ENCODE measurements around the gene AMH. TPM values are rescaled to one million over a fixed set of nuclear protein-coding genes. Genes with fewer than 3 reads are reported as not detected.

The AMH gene
- total and polyA plus RNA-seq, 2 of the 13 experiments (the other 11 are each of a cell fraction or from before 2014, with no cell fraction given): 0.03 to 0.18 TPM

DNA sequence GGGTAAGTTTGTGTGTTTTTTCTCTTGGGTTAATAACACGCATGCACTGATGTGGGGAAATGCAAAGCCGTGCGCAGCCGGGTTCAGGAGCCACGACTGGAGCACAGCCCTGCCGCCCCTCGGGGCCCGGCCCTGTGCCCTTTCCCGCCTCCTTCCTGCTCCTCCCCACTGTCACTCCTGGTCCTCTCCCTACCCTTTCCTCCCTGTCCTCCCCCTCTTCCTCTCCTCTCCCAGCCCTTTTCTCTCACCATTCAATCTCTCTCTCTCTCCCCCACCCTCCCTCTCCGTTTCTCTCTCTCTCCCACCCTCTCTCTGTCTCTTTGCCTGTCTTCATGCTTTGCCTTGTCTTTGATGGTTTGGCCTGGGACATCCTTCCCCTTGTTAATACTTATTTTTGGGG is 40.1 kb upstream of the AMH start:
- in situ Hi-C loops (cut with HindIII; ENCODE audit: extremely low pct_ligation_motif_present, low pct_unique_long_range_greater_than_20kb): no loop called here

DNA sequence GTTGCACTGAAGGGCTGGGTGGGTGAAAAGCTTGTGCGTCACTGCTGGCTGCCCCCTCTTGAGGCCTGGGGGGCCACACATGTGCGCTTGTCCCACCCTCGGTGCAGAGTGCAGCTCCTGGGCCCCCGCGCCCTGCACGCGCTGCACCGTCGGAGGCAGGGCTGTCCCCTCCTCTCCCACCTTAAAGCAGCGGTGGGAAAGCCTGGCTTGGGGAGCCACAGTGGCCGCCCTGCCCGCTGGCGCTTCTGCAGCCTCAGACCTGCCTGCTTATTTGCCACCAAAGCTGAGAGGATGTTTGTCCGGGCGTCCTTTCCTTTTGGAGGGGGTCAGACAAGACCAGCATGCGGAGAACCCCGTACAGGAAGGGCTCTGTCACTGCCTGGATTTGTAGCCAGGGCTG is 39.7 kb upstream of the AMH start:
- Histone ChIP-seq H3K27ac (ENCODE audit: extremely low read length, insufficient read depth, low read length) (no peak overlapping the region), H3K27me3 (ENCODE audit: control insufficient read depth in 1 of 2, insufficient read depth in 2 of 2, low read length in 2 of 2) (no peaks in the 10 kb centered on the region), H3K36me3 (replicated peaks in 1 of 2; ENCODE audit: control insufficient read depth in 1 of 2, insufficient read depth in 2 of 2, low read length in 2 of 2) (peaks cover 33 to 76% of the 10 kb centered on the region in 2 experiments), H3K9me3 (ENCODE audit: low read length) (no peaks in the 10 kb centered on the region), H2AFZ (ENCODE audit: low read length) (no peak overlapping the region), H3K79me2 (ENCODE audit: insufficient read depth, low read length) (peaks cover 4% of the 10 kb centered on the region), H3K4me1 (ENCODE audit: insufficient read depth, low read length) (peaks cover 27% of the 10 kb centered on the region), H4K20me1 (ENCODE audit: insufficient read depth, low read length) (no peaks in the 10 kb centered on the region), H3K4me2 (ENCODE audit: low read depth, low read length) (no peak overlapping the region), H3K9ac (ENCODE audit: insufficient read depth, low read depth, low read length) (no peak overlapping the region), H3K4me3 (replicated peaks in 1 of 3; ENCODE audit: insufficient read depth in 1 of 3, low read depth in 2 of 3, low read length in 3 of 3) (no peak overlapping the region)
- no peak for DNase-seq (ENCODE audit: low spot score)
- TF ChIP-seq, protein P1, sequence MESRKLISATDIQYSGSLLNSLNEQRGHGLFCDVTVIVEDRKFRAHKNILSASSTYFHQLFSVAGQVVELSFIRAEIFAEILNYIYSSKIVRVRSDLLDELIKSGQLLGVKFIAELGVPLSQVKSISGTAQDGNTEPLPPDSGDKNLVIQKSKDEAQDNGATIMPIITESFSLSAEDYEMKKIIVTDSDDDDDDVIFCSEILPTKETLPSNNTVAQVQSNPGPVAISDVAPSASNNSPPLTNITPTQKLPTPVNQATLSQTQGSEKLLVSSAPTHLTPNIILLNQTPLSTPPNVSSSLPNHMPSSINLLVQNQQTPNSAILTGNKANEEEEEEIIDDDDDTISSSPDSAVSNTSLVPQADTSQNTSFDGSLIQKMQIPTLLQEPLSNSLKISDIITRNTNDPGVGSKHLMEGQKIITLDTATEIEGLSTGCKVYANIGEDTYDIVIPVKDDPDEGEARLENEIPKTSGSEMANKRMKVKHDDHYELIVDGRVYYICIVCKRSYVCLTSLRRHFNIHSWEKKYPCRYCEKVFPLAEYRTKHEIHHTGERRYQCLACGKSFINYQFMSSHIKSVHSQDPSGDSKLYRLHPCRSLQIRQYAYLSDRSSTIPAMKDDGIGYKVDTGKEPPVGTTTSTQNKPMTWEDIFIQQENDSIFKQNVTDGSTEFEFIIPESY (CRISPR knock-in tag; IDR thresholded peaks at IDR 0.05): 0 out of 2 replicates have a peak, but pooled peaks have one; percentile 19
- TF ChIP-seq, protein P2, sequence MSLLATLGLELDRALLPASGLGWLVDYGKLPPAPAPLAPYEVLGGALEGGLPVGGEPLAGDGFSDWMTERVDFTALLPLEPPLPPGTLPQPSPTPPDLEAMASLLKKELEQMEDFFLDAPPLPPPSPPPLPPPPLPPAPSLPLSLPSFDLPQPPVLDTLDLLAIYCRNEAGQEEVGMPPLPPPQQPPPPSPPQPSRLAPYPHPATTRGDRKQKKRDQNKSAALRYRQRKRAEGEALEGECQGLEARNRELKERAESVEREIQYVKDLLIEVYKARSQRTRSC (CRISPR knock-in tag; IDR thresholded peaks at IDR 0.05; ENCODE audit: low read depth): no peak
- peak; percentile 71 for TF ChIP-seq AGO2 (optimal IDR thresholded peaks at IDR 0.05; ENCODE audit: low read depth, low read length)
- in situ Hi-C loops (cut with HindIII; ENCODE audit: extremely low pct_ligation_motif_present, low pct_unique_long_range_greater_than_20kb): no loop called here
- intact Hi-C loops (cut with micrococcal nuclease; ENCODE audit: unreplicated experiment): no loop called here
- FAIRE-seq: no peak
- CTCF ChIA-PET (ENCODE audit: low intra/inter-chr PET ratio, low total read pairs): no interaction called here
- WGBS (ENCODE audit: low lambda C conversion rate): 95% methylated on average over 15 of the region's 17 CpGs
- no peak for ATAC-seq
- POLR2A ChIA-PET: no interaction called here
- BruUV-seq (replicated peaks): no TSS peak

More for the DNA sequence above, 40.1 kb upstream of the AMH start:
- FAIRE-seq: no peak
- Histone ChIP-seq H3K4me1 (ENCODE audit: insufficient read depth, low read length) (peaks cover 27% of the 10 kb centered on the region), H3K79me2 (ENCODE audit: insufficient read depth, low read length) (peaks cover 4% of the 10 kb centered on the region), H3K9ac (ENCODE audit: insufficient read depth, low read depth, low read length) (no peak overlapping the region), H3K36me3 (replicated peaks in 1 of 2; ENCODE audit: control insufficient read depth in 1 of 2, insufficient read depth in 2 of 2, low read length in 2 of 2) (peaks cover 33 to 76% of the 10 kb centered on the region in 2 experiments), H4K20me1 (ENCODE audit: insufficient read depth, low read length) (no peaks in the 10 kb centered on the region), H3K4me2 (ENCODE audit: low read depth, low read length) (no peak overlapping the region), H3K27me3 (ENCODE audit: control insufficient read depth in 1 of 2, insufficient read depth in 2 of 2, low read length in 2 of 2) (no peaks in the 10 kb centered on the region), H3K27ac (ENCODE audit: extremely low read length, insufficient read depth, low read length) (no peak overlapping the region), H3K4me3 (replicated peaks in 1 of 3; ENCODE audit: insufficient read depth in 1 of 3, low read depth in 2 of 3, low read length in 3 of 3) (no peak overlapping the region), H2AFZ (ENCODE audit: low read length) (no peak overlapping the region), H3K9me3 (ENCODE audit: low read length) (no peaks in the 10 kb centered on the region)
- WGBS (ENCODE audit: low lambda C conversion rate): 91% methylated on average over 10 of the region's 10 CpGs
- ChIA-PET CTCF (ENCODE audit: low intra/inter-chr PET ratio, low total read pairs) (no interaction called here), POLR2A (no interaction called here)
- DNase-seq (ENCODE audit: low spot score): no peak
- BruUV-seq (replicated peaks): no TSS peak
- ATAC-seq: no peak
- intact Hi-C loops (cut with micrococcal nuclease; ENCODE audit: unreplicated experiment): no loop called here
- TF ChIP-seq RNF2 (conservative IDR thresholded peaks at IDR 0.05; ENCODE audit: low read depth): no peak
- no peak for TF ChIP-seq ATF7 (IDR thresholded peaks at IDR 0.05)
- TF ChIP-seq ATF7 (CRISPR knock-in tag; IDR thresholded peaks at IDR 0.05): no peak
- TF ChIP-seq ZNF263 (CRISPR knock-in tag; IDR thresholded peaks at IDR 0.05): peak; percentile 59

Data from HepG2 (cell line).